GM12892 (cell line): Measurements from ENCODE around the gene NCSTN.

Source experiments
- POLR2A ChIP-seq: IDR thresholded peaks from 2 replicates; pipeline ENCODE4 v1.6.1; 2011; ENCODE audit warnings: low read depth, low read length, control low read depth
- POLR2AphosphoS5 ChIP-seq: IDR thresholded peaks from 2 replicates; pipeline ENCODE4 v1.6.1; 2011; ENCODE audit warnings: low read depth, low read length, control low read depth
- TAF1 ChIP-seq: IDR thresholded peaks from 2 replicates; pipeline ENCODE4 v1.6.1; 2011; ENCODE audit warnings: low read depth, mild to moderate bottlenecking, control low read depth, low read length, borderline replicate concordance

GRCh38 chr1:160309571-160309970 lies 33.6 kb upstream of the NCSTN start:
- TF ChIP-seq POLR2A (no peak), TAF1 (no peak), POLR2AphosphoS5 (no peak)
